CD4-positive, alpha-beta T cell treated with Interleukin-4 for 1 hour (primary cell): ENCODE measurements around the gene PRSS22.
A peak's percentile ranks its signal among the peaks of the same experiment; 100 is the strongest.

Experiments
- DNase-seq, 2 donors: peaks; one replicate each; pipeline ENCODE4 v3.0.0-alpha.2; 2020 to 2022

PRSS22 gene

DNA sequence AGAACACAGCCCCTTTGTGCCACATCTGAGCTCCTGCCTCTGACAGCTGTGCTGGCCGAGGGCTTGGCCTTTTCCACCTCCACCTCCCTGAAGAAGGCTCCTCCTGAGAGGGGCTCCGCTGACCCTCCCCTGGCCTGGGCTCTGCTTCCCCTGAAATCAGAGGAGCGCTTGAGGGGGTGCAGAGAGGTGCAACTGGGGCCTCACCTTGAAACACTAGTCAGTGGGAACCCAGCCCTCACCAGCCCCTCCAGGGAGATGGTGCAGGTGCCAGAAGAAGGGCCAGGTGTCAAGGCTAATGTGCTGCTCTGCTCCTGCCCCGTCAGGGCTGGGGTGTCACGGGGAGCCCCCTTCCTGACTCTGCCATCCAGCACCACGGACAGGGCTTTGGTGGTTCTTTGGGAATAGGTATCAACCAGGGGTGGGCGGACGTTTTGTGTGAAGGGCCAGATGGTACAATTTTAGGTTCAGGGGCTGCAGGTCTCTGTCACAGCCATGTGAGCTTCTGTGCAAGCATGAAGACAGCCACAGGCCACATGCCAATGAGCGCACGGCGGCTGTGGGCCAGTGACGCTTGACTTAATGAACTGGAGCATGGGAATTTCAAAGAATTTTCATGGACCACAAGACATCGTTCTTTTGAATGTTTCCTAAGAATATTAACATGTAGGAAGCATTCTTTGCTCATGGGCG lies 30.0 kb downstream of the PRSS22 start:
- DNase-seq, result no peak

DNA sequence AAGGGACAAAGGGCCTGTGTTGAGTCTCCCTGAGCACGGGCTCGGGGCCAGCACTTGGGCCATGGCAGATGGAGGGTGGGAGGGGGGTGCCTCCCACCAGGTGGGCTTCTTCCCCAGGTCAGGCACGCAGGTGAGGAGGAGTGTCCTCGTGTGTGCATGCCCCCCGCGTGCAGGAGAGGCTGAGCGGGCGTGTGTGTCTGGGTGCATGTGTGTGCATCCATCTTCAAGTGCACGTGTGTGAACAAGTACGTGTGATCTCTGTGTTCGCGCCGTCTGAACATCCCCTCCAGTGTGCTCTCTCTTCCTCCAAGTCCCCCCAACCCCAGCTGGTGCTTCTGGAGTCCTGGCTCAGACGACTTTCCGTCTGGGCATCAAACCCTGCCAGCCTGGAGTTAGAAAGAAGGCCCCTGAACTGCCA lies 30.6 kb downstream of the PRSS22 start:
- DNase-seq, result no peak

DNA sequence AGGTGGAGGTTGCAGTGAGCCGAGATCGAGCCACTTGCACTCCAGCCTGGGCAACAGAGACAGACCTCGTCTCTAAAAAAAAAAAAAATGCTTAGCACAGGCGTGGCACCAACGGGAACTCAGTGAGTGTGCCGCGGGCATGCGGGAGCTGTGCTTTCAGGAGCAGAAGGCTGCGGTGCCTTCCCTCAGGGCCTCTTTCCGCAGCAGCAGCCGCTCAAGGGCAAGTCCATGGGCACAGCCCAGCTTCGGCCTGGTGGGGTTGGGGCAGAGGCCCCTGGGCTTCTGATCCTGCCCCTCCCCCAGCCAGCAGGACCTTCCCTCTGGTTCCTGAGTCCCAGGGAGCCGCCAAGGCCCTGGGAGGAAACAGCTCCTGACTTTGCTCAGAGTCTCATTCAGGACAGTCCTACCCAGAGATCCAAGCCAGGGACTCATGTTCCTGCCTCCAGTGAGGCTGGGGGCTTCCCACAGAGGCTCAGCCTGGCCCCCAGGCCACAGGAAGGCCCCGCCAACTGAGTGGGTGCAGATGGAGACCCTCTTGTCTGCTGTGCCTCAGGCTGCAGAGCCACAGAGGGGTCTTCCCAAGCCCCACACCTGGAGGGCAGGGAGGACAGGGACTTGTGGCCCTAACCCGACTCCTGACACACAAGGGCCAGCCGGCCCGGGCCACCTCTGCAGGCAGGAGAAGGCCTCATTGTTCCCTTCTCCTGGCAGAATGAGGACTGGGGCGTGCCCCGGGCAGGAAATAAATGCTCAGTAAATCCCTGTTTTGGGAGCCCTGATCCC lies 31.2 kb downstream of the PRSS22 start:
- no peak for DNase-seq

DNA sequence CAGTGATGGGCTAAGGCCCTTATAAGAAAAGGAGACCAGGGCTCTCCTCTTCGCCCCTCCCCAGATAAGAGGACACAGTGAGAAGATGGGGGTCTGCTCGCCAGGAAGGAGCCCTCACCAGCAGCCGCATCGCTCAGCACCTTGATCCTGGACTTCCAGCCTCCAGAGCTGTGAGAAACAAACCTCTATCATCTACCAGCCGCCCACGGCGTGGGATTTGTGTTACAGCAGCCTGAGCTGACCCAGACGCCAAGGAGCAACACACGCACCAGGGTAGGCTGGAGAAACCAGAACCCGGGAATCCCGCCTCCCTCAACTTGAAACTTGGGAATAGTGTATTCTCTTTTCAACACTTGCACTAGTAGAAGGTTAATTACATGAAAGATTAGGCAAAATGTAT lies 32.1 kb downstream of the PRSS22 start:
- DNase-seq, result no peak

DNA sequence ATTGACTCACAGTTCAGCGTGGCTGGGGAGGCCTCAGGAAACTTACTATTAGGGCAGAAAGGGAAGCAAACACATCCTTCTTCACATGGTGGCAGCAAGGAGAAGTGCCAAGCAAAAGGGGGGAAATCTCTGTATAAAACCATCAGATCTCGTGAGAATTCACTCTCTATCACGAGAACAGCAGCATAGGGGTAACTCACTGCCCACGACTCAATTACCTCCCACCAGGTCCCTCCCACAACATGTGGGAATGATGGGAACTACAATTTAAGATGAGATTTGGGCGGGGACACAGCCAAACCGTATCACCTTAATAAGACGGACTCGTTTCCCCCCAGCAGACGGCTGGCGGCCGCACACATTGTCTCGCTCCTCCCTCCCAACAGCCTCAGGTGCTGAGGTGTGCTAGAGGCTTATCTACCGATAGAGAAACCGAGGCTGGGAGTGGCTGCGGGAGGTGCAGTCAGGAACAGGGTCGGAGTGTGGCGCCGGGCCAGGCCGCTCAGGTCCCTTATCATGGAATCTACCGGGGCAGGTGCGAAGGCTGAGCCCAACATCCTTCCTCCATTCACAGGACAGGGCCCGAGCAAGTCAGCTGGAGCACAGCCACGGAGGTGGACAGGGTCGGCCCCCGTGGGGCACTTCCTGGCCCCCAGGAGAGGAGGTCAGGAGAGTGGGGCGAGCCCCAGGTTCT lies 32.8 kb downstream of the PRSS22 start:
- DNase-seq, result no peak

DNA sequence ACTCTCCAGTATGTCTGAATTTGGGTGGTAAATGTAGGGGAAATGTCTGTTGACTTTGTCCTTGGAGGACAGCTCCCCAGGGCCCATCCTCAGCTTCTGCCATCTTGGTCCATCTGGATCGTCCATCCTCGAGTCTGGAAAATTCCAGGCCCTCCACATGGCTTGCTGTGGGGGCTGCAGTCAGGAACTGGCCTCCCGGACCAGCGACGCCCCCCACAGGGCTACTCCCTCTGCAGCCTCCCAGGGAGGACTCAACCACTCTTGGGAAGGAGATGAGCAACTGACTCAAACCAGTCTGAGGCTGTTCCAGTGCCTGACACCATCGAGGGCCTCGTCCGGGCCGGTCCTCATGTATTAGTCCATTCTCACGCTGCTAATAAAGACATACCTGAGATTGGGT lies 33.3 kb downstream of the PRSS22 start:
- no peak for DNase-seq

DNA sequence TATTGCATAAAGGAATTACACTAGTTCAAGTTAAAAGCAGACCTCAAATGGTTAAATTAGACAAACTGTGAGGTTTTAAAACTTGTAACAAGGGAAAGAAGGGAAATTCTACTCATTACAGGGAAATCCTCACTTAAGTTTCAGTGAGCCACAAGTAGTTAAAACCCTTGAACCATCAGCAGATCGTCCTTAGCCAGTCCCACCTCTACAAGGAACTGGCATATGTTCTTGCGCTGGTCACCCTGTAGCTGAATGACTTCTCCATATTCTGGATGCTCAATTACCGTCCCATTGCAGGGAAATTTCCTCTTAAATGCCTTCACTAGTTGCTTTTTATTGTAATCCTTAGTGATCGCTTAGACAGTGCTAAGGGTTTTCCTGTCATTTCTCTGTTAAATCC lies 35.5 kb downstream of the PRSS22 start:
- no peak for DNase-seq

DNA sequence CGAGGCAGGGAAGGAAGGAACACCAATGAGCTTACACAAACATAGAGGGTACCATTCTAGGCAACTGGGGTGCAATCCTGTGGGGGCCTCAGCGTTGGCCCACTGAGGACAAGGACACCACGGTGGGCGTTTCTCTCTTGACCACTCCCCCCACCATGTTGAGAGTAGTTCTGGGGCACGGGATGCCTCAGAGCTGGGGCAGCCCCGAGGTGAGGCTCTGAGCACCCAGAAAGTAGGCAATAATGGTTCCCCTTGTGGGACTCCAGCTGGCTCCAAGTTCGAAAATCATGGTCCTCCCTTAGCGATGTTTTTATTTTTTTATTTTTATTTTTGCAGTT lies 35.8 kb downstream of the PRSS22 start:
- DNase-seq, result no peak

DNA sequence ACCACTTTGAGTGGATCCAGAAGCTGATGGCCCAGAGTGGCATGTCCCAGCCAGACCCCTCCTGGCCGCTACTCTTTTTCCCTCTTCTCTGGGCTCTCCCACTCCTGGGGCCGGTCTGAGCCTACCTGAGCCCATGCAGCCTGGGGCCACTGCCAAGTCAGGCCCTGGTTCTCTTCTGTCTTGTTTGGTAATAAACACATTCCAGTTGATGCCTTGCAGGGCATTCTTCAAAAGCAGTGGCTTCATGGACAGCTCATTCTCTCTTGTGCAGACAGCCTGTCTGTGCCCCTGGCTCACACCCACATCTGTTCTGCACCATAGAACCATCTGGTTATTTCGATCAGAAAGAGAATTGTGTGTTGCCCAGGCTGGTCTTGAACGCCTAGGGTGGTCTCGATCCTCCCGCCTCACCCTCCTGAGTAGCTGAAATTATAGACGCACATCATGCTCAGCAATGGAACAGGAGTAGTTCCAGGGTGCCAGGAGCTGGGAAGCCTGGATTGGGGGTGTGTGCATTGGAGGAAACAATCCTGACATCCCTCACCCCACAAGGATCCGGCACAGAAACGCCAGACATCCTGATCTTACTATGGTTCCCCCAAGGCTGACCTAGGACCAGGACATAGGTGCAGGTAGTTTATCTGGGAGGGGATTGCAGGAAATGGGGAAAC lies 36.3 kb downstream of the PRSS22 start:
- no peak for DNase-seq

DNA sequence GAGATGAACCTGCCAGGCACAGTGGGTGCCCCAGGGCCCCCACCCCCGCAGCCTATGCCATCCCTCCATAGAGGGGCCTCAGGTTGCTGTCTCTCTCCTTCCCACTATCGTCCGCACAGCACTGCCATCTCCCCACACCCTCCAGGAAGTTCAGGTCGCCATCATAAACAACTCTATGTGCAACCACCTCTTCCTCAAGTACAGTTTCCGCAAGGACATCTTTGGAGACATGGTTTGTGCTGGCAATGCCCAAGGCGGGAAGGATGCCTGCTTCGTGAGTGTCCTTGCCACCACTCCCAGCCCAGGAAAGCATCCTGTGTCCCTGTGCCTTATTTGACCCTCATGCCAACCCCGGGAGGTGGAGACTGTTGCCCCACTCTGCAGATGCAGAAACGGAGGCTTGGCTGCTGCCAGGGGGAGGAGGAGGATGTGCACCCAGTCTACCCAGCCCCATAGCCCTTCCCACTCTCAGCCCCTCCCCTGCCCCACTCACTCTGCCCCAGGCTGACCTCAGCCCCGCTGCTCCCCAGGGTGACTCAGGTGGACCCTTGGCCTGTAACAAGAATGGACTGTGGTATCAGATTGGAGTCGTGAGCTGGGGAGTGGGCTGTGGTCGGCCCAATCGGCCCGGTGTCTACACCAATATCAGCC lies 37.0 kb downstream of the PRSS22 start:
- no peak for DNase-seq

DNA sequence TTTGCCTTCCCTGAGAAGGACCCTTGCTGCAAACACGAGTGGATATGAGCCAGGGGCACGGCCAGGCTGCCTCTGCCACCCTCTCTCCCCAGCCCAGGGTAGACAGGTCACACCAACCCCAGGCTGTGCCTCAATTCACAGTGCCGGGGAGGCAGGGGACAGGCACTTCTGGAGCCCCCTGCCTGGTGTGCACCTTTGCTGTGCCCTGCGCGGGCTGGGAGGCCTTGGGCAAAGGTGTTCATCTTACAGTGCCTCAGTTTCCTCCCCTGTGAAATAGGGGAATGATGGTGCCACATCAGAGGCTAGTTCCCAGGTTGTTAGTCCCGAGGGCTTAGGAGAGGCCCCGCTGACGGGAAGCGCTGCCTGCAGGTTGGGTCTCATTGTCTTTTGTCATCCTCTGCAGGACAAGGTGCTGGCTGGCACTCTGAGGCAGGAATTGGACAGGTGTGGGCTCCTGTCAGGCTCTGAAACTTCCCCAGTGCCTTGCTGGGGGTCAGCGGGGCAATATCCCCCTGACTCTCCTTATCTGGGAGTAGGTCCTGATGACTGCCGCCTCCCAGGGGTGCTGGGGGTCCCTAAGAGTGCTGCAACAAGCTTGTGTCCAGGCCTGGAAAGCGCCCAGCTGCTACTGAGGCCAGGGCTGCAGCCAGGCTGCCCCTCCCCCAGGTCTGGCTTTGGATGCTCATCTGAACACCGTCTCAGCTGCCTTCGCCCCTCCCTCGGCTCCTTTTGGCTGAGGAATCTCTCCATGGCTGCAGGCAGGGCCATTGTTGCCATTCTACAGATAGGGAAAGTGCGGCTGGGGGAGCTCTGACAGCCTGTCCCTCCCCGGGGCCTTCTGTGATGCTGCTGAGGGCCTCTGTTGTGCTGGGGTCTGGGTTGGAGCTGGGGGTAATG lies 37.8 kb downstream of the PRSS22 start:
- no peak for DNase-seq

DNA sequence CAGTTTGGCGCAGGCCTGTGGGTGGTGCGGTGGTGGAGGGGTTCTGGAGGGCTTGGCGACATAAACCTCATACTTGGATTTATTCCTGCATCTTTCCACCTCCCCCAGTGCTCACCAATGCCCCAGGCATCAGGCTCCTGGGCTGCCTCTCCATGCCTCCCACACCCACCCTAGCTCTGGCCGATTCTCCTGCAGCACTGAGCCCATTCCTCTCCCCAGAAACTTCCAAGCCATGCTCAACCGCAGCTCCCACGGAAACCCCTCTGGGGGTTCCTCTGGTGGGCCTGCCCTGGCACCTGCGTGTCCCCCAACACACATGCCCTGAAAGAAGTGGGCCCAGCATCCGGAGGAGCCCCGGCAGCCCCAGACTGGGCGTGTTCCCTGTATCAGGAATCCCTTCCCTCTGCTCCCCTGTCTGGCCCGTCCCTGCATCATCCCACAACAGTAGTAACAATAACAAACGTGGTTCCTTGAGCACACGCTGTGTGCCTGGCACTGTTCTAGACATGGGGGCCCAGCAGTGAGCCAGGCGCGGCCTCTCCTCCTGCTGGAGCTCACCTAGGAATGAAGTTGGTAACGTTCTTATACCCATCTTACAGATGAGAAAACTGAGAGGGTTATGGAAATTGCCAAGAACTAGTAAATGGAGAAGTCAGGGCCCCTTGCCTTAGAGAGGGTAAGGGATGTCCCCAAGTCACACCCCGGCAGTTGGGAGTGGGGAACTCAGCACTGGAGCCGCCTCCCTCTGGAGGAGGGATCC lies 38.6 kb downstream of the PRSS22 start:
- no peak for DNase-seq

DNA sequence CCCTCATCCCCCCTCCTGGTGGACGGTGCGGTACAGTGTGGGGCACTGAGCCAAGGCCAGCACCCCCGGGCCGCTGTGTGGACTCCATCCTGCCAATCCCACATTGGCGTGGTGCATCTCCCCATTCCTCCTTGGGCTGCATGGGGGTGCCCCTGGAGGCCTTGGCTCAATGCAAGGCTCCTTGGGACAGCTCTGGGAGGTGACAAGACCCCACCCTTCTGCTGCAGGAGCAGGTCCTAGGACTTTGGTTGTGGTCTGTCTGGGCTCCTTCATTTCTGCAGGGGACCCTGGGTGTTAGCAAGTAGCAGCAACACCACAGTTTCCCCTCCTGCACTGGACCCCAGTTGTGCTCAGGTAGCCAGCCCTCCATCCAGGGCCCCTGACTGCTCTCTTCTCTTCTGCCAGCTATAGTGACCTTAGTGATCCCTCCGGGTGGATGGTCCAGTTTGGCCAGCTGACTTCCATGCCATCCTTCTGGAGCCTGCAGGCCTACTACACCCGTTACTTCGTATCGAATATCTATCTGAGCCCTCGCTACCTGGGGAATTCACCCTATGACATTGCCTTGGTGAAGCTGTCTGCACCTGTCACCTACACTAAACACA lies 39.6 kb downstream of the PRSS22 start:
- no peak for DNase-seq

DNA sequence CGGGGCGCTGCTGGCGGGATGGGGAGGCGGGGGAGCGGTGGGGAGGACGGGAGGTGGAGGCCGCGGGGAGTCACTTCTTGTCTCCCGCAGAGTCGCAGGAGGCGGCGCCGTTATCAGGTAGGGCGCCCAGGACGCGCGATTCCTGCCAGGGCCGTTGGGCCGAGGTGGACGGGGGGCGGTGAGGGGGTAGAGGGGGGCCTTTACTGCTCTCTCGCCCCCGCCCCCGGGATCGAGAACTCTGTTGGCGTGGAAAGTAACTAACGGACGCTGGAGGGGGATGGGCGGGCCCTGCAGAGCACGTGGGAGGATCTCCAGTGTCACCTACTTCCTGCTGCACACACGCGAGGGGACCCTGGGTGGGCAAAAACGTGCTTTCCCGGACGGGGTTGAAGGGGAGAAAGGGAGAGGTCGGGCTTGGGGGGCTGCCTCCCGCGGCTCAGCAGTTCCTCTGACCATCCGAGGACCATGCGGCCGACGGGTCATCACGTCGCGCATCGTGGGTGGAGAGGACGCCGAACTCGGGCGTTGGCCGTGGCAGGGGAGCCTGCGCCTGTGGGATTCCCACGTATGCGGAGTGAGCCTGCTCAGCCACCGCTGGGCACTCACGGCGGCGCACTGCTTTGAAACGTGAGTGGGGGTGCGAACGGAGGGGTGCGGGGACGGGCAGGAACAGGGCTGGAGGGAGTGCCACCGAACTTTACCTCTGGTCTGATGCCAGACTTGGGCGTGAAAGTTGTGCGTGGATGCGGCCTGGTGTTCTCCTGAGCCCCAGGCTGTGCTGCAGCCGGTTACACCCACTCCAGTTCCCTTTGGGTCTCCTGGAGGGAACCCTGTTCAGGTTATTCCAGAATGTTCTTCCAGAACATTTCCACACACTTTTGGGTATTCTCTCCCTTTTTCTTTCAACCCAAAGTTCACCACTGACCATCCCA lies 40.4 kb downstream of the PRSS22 start:
- DNase-seq, result no peak

DNA sequence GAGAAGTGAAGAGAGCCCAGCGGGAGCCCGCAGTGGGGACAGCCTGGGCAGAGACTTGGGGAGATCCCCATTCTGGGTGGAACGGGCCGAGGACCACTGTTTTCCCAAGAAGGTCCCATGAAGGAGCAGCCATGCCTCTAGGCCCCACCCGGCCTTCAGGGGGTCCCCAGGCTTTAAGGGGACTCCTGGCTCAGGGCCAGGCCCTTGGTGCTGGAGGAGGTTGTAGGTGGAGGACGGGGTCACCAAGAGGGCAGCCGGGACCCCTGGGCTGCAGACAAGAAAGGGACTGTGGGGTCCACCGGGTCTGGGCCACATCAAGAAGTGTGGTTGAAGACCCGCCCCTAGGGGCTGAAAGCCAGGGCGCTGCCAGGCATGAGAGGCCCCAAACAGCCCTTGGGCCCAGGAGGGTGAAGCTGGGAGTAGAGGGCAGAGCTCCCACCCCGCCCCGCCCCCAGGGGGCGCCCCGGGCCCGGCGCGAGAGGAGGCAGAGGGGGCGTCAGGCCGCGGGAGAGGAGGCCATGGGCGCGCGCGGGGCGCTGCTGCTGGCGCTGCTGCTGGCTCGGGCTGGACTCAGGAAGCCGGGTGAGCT lies 41.1 kb downstream of the PRSS22 start, which contains the start of gene PRSS21:
Gene PRSS21 (plus strand): TSS at position 487 of the 589 bp plus-strand sequence. CDS start 32 bp downstream, at position 519.
- peak; percentile 35 to 47 for DNase-seq

DNA sequence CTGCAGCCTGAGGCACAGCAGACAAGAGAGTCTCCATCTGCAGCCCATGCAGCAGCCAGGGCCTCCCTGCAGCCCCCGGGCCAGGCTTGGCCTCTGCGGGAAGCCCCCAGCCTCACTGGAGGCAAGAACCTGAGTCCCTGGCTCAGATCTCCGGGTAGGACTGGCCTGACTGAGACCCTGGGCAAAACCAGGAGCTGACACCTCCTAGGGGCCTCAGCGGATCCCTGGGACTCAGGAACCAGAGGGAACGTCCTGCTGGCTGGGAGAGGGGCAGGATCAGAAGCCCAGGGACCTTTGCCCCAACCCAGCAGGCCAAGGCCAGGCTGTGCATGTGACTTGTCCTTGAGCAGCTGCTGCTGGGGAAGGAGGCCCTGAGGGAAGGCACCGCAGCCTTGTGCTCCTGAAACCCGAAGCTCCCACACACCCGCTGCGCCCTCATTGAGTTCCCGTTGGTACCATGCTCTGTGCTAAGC lies 42.6 kb downstream of the PRSS22 start:
- no peak for DNase-seq

DNA sequence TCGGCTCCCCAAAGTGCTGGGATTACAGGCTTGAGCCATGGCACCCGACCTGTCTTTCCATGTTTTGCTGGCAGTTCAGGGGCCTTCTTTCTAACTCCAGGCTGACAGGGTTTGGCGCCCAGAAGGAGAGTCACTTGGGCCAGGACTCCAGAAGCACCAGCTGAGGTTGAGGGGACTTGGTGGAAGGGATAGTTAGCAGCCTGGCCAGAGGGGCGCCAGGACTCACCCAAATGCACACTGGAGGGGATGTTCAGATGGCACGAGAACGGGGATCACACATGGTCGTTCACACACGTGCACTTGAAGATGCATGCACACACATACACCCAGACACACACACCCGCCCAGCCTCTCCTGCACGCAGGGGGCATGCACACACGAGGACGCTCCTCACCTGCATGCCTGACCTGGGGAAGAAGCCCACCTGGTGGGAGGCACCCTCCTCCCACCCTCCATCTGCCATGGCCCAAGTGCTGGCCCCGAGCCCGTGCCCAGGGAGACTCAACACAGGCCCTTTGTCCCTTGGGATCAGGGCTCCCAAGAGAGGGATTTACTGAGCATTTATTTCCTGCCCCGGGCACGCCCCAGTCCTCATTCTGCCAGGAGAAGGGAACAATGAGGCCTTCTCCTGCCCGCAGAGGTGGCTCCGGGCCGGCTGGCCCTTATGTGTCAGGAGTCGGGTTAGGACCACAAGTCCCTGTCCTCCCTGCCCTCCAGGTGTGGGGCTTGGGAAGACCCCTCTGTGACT lies 43.2 kb downstream of the PRSS22 start:
- no peak for DNase-seq

DNA sequence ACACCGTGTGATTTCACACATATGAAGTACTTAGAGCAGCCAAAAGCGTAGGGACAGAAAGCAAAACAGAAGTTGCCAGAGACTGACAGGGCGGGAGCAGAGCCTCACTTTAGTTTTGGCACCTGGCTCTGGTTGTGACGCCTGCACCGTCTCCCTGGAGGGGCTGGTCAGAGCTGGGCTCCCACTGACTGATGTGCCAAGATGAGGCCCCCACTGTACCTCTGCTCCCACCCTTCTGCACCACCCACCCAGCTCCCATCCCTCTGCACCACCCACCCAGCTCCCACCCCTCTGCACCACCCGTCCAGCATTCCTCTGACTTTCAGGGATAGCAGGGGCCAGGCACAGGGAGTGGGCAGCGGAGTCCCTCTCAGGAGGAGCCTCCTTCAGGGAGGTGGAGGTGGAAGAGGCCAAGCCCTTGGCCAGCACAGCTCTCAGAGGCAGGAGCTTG lies 44.2 kb downstream of the PRSS22 start:
- no peak for DNase-seq
